GM18519 (cell line): ENCODE results near the gene NCKAP1.
"Not testable (repeated sequence)": the region's sequence is repeated elsewhere in the genome, so short reads cannot be mapped to it uniquely, and the experiment has no call there.

Experiments used
- ATAC-seq: cut with Tn5 transposase; IDR thresholded peaks from one replicate; pipeline ENCODE4 v1.9.1; 2021; ENCODE audit warnings: mild to moderate bottlenecking, moderate library complexity; ENCODE audit not compliant: unreplicated experiment, low FRiP score

The NCKAP1 gene

GRCh38 chr2:183037074-183037552 lies 1.1 kb downstream of the NCKAP1 start:
- ATAC-seq = no peak

DNA sequence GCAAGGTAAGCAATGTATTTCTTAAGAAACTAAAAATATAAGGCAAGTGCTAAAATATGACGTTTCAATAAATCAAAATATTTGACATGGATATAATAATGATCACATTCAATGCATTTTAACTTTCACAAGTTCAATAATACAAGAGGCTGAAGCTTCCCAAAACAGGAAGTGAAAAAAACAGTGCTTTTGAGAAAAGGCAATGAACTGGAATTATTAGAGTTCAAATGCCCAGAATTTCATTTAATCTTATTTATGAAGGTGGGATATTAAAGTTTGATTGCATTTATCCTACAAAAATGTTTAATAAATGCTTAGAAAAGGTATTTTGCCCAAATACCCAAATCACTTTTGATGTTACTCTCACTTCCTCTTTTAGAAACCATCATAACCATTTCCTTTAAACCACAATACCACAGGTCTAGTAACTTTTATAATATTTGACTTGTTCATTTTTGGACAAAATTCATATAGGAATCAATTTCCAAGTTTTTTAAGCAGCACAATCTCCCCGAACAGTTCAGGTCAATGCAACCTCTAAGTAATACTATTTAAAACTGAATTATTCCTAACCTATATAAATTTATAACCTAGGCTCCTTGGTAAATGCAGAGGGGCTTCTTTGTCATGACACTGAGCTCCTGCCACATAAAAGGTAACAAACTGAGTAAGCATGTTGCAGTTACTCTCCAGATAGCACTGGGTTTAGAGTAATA lies 2.1 kb downstream of the NCKAP1 start:
- ATAC-seq = peak; percentile 62

DNA sequence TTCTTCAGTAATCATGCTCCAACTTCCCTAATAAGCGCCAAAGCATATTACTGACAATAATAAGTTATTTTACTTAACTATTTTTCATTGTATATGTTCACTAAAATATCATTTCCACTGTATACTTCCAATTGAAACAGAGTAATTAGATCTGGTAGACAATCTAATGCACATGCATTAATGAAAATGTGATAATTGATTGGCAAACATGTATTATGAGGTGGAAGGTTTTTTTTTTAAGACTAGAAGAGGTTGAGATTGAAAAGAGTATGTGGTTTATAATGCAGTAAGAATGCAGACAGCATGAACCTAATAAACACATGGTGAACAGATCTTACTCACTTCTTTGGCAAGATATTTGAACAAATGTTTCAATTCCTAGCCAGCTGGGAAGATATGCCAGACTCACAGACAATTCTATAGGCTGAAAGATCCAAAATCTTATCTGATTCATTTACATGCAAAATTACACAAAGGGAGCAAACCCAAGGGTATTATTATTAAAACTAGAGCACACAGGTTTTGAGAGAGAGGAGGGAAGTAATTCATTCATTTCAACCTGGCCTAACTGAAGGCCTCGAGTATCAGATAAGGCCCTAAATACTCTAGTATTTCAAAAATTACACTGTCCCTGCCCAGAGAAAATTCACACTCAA lies 2.8 kb downstream of the NCKAP1 start:
- ATAC-seq = no peak

DNA sequence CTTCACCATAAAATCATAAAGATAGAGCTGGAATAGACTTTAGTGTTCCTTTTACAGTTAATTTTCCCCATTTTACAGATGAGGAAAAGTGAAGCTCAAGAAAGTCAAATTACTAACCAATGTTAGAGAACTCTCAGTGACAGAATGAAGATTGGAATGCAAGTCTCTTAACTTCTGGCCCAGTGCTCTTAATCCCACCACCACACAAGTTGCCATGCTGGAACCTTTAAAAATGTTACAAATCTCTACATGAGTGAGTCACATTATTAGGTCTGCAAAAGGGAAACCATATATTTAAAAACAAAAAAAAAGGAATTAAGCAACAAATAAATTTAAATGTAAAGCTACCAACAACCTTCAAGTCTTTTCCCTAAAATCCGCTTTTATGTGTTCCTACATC lies 3.5 kb downstream of the NCKAP1 start:
- ATAC-seq = no peak

- no peak for ATAC-seq
Measured at GRCh38 chr2:183033951-183034350, 4.3 kb downstream of the NCKAP1 start.

DNA sequence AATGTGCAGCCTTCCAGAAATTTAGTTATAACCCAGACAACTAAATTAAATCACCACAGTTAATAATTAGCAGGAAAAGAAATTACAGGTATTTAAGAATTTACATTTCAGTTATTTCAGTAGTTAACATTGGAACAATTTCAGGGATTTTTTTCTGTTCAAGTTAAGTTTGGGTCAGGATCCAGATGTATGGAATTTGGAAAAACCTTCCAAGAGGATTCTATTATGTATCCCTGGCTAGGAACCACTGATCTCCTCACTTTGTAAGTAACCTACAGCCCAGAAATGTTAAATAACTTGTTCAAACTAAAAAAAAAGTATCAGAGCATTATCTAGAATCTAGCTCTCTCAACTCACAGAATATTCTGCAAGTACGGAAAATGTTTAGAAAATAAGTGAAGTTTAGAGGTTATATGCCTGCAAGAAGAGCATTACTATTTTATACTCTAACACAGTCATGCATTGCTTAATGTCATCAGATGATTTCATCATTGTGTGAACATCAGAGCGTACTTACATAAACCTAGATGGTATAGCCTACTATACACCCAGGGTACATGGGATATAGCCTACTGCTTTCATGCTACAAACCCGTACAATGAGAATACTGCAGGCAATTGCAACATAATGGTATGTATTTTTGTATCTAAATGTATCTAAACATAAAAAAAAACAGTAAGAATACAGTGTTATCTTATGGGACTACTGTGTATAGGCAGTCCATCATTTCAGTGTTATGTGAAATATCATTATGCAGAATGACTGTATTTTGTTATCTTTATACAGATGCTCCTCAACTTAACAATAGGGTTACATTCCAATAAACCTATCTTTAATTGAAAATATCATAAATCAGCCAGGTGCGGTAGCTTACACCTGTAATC lies 6.1 kb downstream of the NCKAP1 start:
- ATAC-seq = no peak

DNA sequence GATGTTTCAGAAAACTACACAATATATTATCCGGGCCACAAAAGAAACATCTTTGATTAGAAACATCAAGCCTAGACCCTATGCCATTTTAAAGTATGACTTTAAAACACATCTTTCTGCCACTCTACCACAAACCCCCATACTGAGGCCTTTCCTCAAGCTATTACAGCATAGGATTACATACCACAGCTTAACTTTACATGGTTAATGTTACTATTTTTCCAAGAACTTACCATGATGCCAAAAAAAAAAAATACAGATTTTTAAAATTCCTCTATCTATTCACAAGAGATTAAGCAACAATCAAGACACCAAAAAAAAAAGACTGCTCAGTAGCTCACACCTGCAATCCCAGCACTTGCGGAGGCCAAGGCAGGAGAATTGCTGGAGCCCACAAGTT lies 9.0 kb downstream of the NCKAP1 start:
- no peak for ATAC-seq

DNA sequence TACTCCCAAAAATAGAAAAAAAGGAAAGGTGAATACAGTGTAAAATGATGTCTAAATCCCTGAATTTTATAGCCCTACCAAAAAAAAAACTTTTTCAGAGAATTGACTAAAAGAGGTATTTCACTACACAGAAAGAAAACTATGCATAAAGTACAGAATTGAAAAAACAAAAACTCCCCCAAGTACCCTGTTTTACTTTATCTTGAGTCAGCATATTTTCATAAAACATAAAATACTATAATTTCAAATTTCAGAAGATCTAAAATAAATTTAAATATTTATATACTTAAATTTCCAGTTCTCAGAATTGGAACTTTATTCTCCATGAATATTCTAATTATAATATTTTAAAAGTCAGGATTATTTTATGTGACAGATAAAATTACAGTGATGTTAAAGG lies 10.1 kb downstream of the NCKAP1 start:
- ATAC-seq = no peak

GRCh38 chr2:183027443-183027842 lies 10.8 kb downstream of the NCKAP1 start:
- ATAC-seq = no peak

DNA sequence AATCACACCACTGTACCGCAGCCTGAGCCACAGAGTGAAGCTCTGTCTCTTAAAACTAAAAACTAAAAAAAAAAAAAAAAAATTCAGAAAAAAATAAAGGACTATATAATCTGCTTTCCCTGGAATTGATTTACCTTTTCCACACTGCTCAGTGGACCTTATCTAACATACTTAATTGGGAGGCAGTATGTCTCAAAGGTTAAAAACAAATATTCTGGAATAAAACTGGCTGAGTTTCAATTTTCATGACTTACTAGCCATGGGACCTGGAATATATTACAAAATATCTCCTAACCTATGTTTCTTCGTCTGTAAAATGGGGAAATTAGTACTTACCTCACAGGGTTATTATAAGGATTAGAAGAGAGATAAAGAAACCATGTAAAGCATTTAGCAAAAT lies 11.8 kb downstream of the NCKAP1 start:
- ATAC-seq = no peak

- ATAC-seq = no peak
Measured at GRCh38 chr2:183025993-183026392, 12.3 kb downstream of the NCKAP1 start.

GRCh38 chr2:183024339-183025095 lies 13.7 kb downstream of the NCKAP1 start:
- no peak for ATAC-seq

GRCh38 chr2:183022711-183023110 lies 15.5 kb downstream of the NCKAP1 start:
- no peak for ATAC-seq

DNA sequence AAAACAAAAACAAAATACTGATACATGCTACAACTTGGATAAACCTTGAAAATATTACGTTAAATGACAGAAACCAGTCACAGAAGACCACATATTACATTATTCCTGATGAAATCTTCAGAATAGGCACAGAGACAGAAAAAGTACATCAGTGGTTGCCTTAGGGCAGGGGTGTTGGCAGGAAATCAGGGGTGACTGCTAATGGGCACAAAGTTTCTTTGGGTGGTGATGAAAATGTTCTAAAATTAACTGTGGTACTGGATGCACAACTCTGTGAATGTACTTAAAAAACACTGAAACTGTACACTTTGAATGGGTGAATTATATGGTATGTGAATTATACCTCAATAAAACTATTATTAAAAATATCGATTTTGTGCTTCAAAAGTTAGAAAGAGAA lies 16.6 kb downstream of the NCKAP1 start:
- ATAC-seq = no peak

DNA sequence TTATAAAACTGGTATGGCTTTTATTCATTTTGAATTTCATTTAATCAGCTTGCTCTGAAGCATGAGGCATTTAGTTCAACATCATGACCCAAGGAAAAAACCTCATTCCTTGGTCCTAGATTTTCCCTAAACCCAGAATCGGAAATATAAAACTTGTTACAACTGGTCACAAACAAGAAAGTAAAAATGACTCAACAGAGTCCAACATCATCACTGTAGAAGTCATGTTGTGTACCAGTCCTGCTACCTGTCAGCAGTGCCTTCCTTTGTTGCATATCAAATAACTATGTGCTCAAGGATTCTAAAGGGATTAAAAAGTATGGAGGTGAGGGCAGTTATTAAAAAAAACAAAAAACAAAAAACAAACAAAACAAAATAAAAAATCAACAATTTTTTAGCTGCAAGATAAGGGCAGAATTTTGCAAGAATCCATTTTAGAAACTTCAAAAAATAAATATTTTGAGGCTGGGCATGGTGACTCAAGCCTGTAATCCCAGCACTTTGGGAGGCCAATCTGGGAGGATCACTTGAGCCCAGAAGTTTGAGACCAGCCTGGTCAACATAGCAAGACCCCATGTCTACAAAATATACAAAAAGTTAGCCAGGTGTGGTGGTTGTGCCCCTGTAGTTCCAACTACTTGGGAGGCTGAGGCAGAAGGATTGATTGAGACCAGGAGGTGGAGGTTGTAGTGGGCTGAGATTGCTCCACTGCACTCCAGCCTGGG lies 18.4 kb downstream of the NCKAP1 start:
- ATAC-seq = no peak

DNA sequence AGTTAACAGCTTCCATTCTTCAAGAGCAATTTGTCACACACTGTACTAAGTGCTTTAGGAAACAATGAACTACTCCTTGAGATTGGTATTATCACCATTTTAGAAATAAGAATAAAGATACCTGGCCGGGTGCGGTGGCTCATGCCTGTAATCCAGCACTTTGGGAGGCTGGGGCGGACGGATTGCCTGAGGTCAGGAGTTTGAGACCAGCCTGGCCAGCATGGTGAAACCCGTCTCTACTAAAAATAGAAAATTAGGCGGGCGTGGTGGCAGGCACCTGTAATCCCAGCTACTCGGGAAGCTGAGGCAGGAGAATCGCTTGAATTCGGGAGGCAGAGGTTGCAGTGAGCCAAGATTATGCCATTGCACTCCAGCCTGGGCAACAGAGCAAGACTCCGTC lies 20.4 kb downstream of the NCKAP1 start:
- not testable (repeated sequence) for ATAC-seq

DNA sequence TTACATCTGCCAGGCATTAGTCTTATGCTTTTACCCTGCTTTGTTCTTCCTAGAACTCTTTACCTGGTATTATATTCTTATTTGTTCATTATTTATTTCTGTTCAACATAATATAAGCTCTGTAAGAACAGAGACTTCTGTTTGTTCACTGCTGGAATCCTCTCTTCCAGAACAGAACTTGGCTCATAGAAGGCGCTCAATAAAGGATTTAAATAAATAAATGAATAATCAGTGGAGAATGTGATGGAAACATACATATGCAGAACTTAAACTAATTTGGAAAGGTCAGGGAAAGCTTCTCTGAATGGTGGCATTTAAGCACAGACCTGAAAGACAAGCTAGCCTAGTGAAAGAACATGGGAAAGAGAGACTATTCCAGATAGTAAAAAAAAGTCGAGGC lies 24.3 kb downstream of the NCKAP1 start:
- no peak for ATAC-seq

DNA sequence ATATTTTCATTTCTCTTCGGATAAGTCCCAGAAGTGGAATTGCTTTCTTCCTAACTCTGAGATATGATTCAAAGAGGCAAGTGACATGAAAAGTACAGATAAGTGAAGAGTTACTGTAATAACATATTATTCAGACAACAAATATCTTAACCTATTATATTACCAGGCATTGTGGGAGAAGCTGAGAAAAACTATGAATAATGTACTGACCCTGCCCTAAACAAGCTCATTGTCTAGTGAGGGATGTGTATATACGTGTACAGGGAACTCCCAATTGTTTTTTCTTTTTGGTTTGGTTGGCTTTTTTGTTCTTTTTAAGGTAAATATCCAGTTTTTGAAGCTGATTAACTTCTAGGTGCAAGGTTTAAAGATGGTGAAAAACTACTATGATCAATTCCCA lies 26.5 kb downstream of the NCKAP1 start:
- ATAC-seq = no peak

DNA sequence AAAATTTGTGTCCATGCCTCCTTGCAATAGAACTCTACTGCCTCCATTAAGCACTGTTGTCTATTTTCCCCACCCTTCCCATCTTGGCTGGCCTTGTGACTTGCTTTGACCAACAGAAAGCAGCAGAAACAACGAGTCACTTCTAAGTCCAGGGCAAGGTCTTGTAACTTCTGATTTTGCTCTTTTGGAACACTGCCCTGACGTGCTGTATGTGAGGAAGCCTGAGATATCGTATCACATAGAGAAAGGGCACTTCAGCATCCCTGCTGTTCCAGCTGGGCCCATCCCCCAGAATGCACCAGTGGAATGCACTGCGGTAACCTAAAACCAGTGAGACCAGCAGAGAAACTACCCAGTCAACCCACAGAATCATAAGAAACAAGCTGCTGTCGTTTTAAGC lies 28.1 kb downstream of the NCKAP1 start:
- ATAC-seq = no peak
